ENCODE data around the gene DGCR6.
"Not testable (repeated sequence)": the region's sequence is repeated elsewhere in the genome, so short reads cannot be mapped to it uniquely, and the experiment has no call there.

Gene DGCR6

GRCh38 chr22:18905540-18906409 lies at the start of gene DGCR6:
DGCR6 (plus strand) TSS chr22:18906320; CDS start chr22:18906375, 55 bp downstream.
- no peak within 1 kb of the TSS for H3K27ac ChIP-seq
- no peak for TF ChIP-seq CTCF (IDR thresholded peaks at IDR 0.05)

- not testable (repeated sequence) for H3K27ac ChIP-seq
These were observed 46.8 kb upstream of the DGCR6 start for GRCh38 chr22:18859314-18859713.

GRCh38 chr22:18881260-18881659 lies 24.9 kb upstream of the DGCR6 start:
- not testable (repeated sequence) for H3K27ac ChIP-seq

- not testable (repeated sequence) for H3K27ac ChIP-seq
These were observed 21.7 kb upstream of the DGCR6 start for GRCh38 chr22:18884465-18884864.

- no peak for TF ChIP-seq ZFX (IDR thresholded peaks at IDR 0.05; ENCODE audit: borderline replicate concordance)
- no peak for TF ChIP-seq CTCF (IDR thresholded peaks at IDR 0.05)
- H3K27ac ChIP-seq, result no peak overlapping the region
These were observed 18.0 kb upstream of the DGCR6 start for GRCh38 chr22:18888115-18888514.

GRCh38 chr22:18890510-18891192 lies 15.5 kb upstream of the DGCR6 start:
- not testable (repeated sequence) for H3K27ac ChIP-seq

- not testable (repeated sequence) for H3K27ac ChIP-seq
These were observed 12.3 kb upstream of the DGCR6 start for GRCh38 chr22:18893775-18894174.

- not testable (repeated sequence) for H3K27ac ChIP-seq
These were observed 10.0 kb upstream of the DGCR6 start for GRCh38 chr22:18896037-18896657.

- H3K27ac ChIP-seq, result not testable (repeated sequence)
These were observed 258 bp downstream of the DGCR6 start for GRCh38 chr22:18906410-18906745.

GRCh38 chr22:18906896-18907295 lies 776 bp downstream of the DGCR6 start:
- TF ChIP-seq ZFX (IDR thresholded peaks at IDR 0.05; ENCODE audit: borderline replicate concordance) (no peak), CTCF (IDR thresholded peaks at IDR 0.05) (no peak)

GRCh38 chr22:18909556-18909955 lies 3.4 kb downstream of the DGCR6 start:
- TF ChIP-seq CTCF (IDR thresholded peaks at IDR 0.05) (no peak), ZFX (IDR thresholded peaks at IDR 0.05; ENCODE audit: borderline replicate concordance) (no peak)
- H3K27ac ChIP-seq, result no peak overlapping the region

More at GRCh38 chr22:18906896-18907295, 776 bp downstream of the DGCR6 start:
- no peak overlapping the region for H3K27ac ChIP-seq

GRCh38 chr22:18911535-18911934 lies 5.4 kb downstream of the DGCR6 start:
- not testable (repeated sequence) for H3K27ac ChIP-seq

- not testable (repeated sequence) for H3K27ac ChIP-seq
These were observed 6.3 kb downstream of the DGCR6 start for GRCh38 chr22:18912264-18912946.

- H3K27ac ChIP-seq, result not testable (repeated sequence)
These were observed 8.4 kb downstream of the DGCR6 start for GRCh38 chr22:18914558-18914957.

GRCh38 chr22:18915550-18915949 lies 9.4 kb downstream of the DGCR6 start:
- not testable (repeated sequence) for H3K27ac ChIP-seq
